ENCODE results near the gene RTP2. TPM values are rescaled to one million over a fixed set of nuclear protein-coding genes. Genes with fewer than 3 reads are reported as not detected.

The RTP2 gene
- total and polyA plus RNA-seq, 9 of the 15 experiments (the other 6 are each of a cell fraction or from before 2014, with no cell fraction given), result not detected

GRCh38 chr3:187665764-187666402 is 36.5 kb downstream of the RTP2 start:
- Histone ChIP-seq H3K27ac (ENCODE audit: extremely low read depth, low read depth, low read length) (no peak overlapping the region), H3K79me2 (ENCODE audit: control insufficient read depth, insufficient read depth, low read length) (no peaks in the 10 kb centered on the region), H3K4me1 (replicated peaks in 1 of 2; ENCODE audit: control insufficient read depth in 2 of 2, insufficient read depth in 2 of 2, low read length in 2 of 2) (0 out of 5 replicates have a peak, but pooled peaks cover 0 to 3% of the 10 kb centered on the region in 2 experiments), H4K20me1 (replicated peaks; ENCODE audit: control insufficient read depth, insufficient read depth, low read length) (no peaks in the 10 kb centered on the region; the same call in 1 of the 2 replicates), H3K4me2 (ENCODE audit: insufficient read depth, low read length) (no peak overlapping the region), H3K27me3 (ENCODE audit: control insufficient read depth in 2 of 2, insufficient read depth in 2 of 2, low read length in 2 of 2) (peaks cover 0 to 13% of the 10 kb centered on the region in 2 experiments; a peak in 2 of 5 replicates), H3K9ac (ENCODE audit: insufficient read depth in 1 of 2, low read depth in 2 of 2, low read length in 2 of 2) (no peak overlapping the region), H2AFZ (ENCODE audit: low read depth, low read length) (no peak overlapping the region), H3K4me3 (no peak overlapping the region), H3K9me1 (ENCODE audit: control insufficient read depth, insufficient read depth, low read length) (no peaks in the 10 kb centered on the region), H3K36me3 (ENCODE audit: control insufficient read depth, insufficient read depth, low read length) (no peaks in the 10 kb centered on the region), H3K9me3 (replicated peaks; ENCODE audit: control insufficient read depth, insufficient read depth, low read depth, low read length) (no peaks in the 10 kb centered on the region)
- ATAC-seq, result no peak
- BruUV-seq (replicated peaks), result no TSS peak
- intact Hi-C loops (cut with micrococcal nuclease) (no loop called here), in situ Hi-C loops (cut with MboI) (no loop called here)
- no peak for FAIRE-seq
- 0% methylated on average over 3 of the region's 3 CpGs for WGBS (ENCODE audit: insufficient coverage, low coverage, missing lambda C conversion rate)
- ChIA-PET CTCF (ENCODE audit: low intra/inter-chr PET ratio) (no interaction called here), POLR2A (no interaction called here)
- DNase-seq (ENCODE audit: extremely low read depth in 1 of 4, low spot score in 3 of 4), result no peak
- no peak for TF ChIP-seq ZFP30 (CRISPR knock-in tag; IDR thresholded peaks at IDR 0.05; ENCODE audit: borderline replicate concordance)
- no peak for TF ChIP-seq NR2C1 (IDR thresholded peaks at IDR 0.05)
- no peak for TF ChIP-seq NR2C1 (tag; IDR thresholded peaks at IDR 0.05)
- no peak for TF ChIP-seq NCOA4 (IDR thresholded peaks at IDR 0.05; ENCODE audit: partially characterized antibody)
- no peak for TF ChIP-seq ZNF77 (CRISPR knock-in tag; IDR thresholded peaks at IDR 0.05)
- TF ChIP-seq ZNF592 (IDR thresholded peaks at IDR 0.05), result no peak
- TF ChIP-seq SRSF3 (IDR thresholded peaks at IDR 0.05; ENCODE audit: insufficient read depth, low read length), result no peak
- no peak for TF ChIP-seq ESRRB (CRISPR knock-in tag; IDR thresholded peaks at IDR 0.05; ENCODE audit: borderline replicate concordance)
- TF ChIP-seq ZBTB7A (IDR thresholded peaks at IDR 0.05; ENCODE audit: borderline replicate concordance, control insufficient read depth, low read depth, low read length), result no peak

Data from K562 (cell line).